Measurements from ENCODE around the gene FRMD4A. TPM values are rescaled to one million over a fixed set of nuclear protein-coding genes. Genes with fewer than 3 reads are reported as not detected.

FRMD4A gene
- total RNA-seq, 1 experiment from 2014 or later: 19.6 TPM

DNA sequence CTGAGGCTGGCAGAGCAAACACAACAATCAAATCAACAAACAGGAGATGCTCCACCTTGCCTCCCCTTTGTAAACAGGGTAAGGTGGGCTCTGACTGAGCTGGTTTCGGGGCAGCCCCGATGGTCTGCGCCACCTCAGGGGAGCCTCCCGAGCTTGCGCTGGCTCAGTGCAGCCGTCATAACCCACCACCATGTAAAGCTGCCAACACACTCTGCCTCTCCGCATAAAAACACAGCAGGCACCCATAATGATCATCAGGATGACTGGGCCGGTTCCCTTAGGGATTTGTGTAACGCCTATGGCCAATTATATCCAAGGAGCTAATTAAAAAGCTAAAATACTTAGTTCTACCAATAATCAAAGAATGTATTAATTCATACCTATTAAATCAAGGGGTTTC lies 619.4 kb downstream of the FRMD4A start:
- H3K27ac ChIP-seq (ENCODE audit: insufficient read length, low read depth, low read length): no peak overlapping the region
- no peak overlapping the region for H3K56ac ChIP-seq (ENCODE audit: insufficient read length, low read depth, low read length)
- no peaks in the 10 kb centered on the region for H3K27me3 Mint-ChIP-seq (ENCODE audit: low read depth)
- H2AFZ ChIP-seq (ENCODE audit: low read length): no peak overlapping the region
- no peak overlapping the region for H3K9ac ChIP-seq (ENCODE audit: extremely low read depth, insufficient read length, low read length)
- H3K27ac Mint-ChIP-seq: peak overlapping the region; percentile 45 to 91 (median 85)
- no peaks in the 10 kb centered on the region for H3K79me1 ChIP-seq (ENCODE audit: insufficient read depth, low read depth, low read length, poor library complexity, severe bottlenecking)
- H3K4ac ChIP-seq (ENCODE audit: low read depth, low read length): no peak overlapping the region
- no peaks in the 10 kb centered on the region for H4K20me1 ChIP-seq (ENCODE audit: control insufficient read depth, insufficient read depth, insufficient read length)
- DNase-seq: no peak
- H4K8ac ChIP-seq (replicated peaks; ENCODE audit: insufficient read length, low read depth, low read length): no peak overlapping the region
- H2BK5ac ChIP-seq (ENCODE audit: insufficient read length, low read length): no peak overlapping the region
- no peaks in the 10 kb centered on the region for H3K79me2 ChIP-seq (ENCODE audit: insufficient read depth, low read length)
- no peak overlapping the region for H2BK120ac ChIP-seq (ENCODE audit: low read depth, low read length, poor library complexity, severe bottlenecking)
- peaks cover 0 to 2% (median 0%) of the 10 kb centered on the region in 3 experiments; a peak in 3 of 7 replicates for H3K36me3 Mint-ChIP-seq (ENCODE audit: insufficient read depth in 1 of 3, low read depth in 3 of 3)
- H4K5ac ChIP-seq (ENCODE audit: insufficient read length, low read depth, low read length): no peak overlapping the region
- H3K27me3 ChIP-seq (ENCODE audit: insufficient read depth, low read length): no peaks in the 10 kb centered on the region
- H3K4me1 Mint-ChIP-seq: peaks cover 54 to 57% of the 10 kb centered on the region in 2 experiments
- no peak overlapping the region for H2BK12ac ChIP-seq (ENCODE audit: insufficient read length, low read depth, low read length)
- no peak overlapping the region for H2AK5ac ChIP-seq (ENCODE audit: insufficient read length, low read length)
- H3K9me3 Mint-ChIP-seq: no peaks in the 10 kb centered on the region
- no peak overlapping the region for H4K91ac ChIP-seq (ENCODE audit: insufficient read length, low read depth, low read length)
- no peak overlapping the region for H2BK15ac ChIP-seq (ENCODE audit: low read depth, low read length)
- H3K18ac ChIP-seq (ENCODE audit: insufficient read length, low read depth, low read length): no peak overlapping the region
- no peak overlapping the region for H3K4me3 Mint-ChIP-seq
- no CpG with 5 or more reads among the region's 9 CpGs for WGBS (ENCODE audit: extremely low coverage, insufficient read length, low lambda C conversion rate)
- H3K9me3 ChIP-seq (ENCODE audit: control insufficient read depth, low read depth, low read length): no peaks in the 10 kb centered on the region
- peaks cover 2% of the 10 kb centered on the region; the same call in 1 of the 2 replicates for H3K4me1 ChIP-seq (ENCODE audit: insufficient read depth, low read length)
- H2BK20ac ChIP-seq (ENCODE audit: low read depth, low read length, poor library complexity, severe bottlenecking): no peak overlapping the region
- no peak overlapping the region for H3K23ac ChIP-seq (ENCODE audit: insufficient read length, low read depth, low read length)
- peaks cover 12% of the 10 kb centered on the region for H3K23me2 ChIP-seq (ENCODE audit: insufficient read length, low read depth, low read length, poor library complexity, severe bottlenecking)
- H3K14ac ChIP-seq (ENCODE audit: insufficient read depth, low read length): no peak overlapping the region
- no peak overlapping the region for H3K4me2 ChIP-seq (ENCODE audit: insufficient read depth, insufficient read length, low read length)
- no peak overlapping the region for H3T11ph ChIP-seq (ENCODE audit: low read length)
- TF ChIP-seq, protein P1, sequence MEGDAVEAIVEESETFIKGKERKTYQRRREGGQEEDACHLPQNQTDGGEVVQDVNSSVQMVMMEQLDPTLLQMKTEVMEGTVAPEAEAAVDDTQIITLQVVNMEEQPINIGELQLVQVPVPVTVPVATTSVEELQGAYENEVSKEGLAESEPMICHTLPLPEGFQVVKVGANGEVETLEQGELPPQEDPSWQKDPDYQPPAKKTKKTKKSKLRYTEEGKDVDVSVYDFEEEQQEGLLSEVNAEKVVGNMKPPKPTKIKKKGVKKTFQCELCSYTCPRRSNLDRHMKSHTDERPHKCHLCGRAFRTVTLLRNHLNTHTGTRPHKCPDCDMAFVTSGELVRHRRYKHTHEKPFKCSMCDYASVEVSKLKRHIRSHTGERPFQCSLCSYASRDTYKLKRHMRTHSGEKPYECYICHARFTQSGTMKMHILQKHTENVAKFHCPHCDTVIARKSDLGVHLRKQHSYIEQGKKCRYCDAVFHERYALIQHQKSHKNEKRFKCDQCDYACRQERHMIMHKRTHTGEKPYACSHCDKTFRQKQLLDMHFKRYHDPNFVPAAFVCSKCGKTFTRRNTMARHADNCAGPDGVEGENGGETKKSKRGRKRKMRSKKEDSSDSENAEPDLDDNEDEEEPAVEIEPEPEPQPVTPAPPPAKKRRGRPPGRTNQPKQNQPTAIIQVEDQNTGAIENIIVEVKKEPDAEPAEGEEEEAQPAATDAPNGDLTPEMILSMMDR (conservative IDR thresholded peaks at IDR 0.05): no peak

Measured in H9 (cell line).